ENCODE measurements around the gene RASSF8. TPM values are rescaled to one million over a fixed set of nuclear protein-coding genes. Genes with fewer than 3 reads are reported as not detected.
A peak's percentile ranks its signal among the peaks of the same experiment; 100 is the strongest.

The RASSF8 gene
- total RNA-seq, 1 donor from 2014 or later = 39.5 TPM

- peaks cover 16% of the 10 kb centered on the region for H3K4me1 ChIP-seq (ENCODE audit: insufficient read depth, low read length)
- peaks cover 41% of the 10 kb centered on the region for H4K20me1 ChIP-seq (ENCODE audit: insufficient read depth, low read length)
- H3K4me2 ChIP-seq (ENCODE audit: low read length) = no peak overlapping the region
- no peak overlapping the region for H3K27ac Mint-ChIP-seq (ENCODE audit: unreplicated experiment)
- peaks cover 6% of the 10 kb centered on the region for H3K4me1 Mint-ChIP-seq (ENCODE audit: low read depth, unreplicated experiment)
- no peak overlapping the region for H3K4me3 ChIP-seq (ENCODE audit: insufficient read depth, low read depth, low read length)
- DNase-seq (ENCODE audit: low read depth) (no peak), FAIRE-seq (no peak)
- H3K27me3 ChIP-seq (ENCODE audit: insufficient read depth, low read length) = no peaks in the 10 kb centered on the region
- H3K9ac ChIP-seq (ENCODE audit: low read length) = no peak overlapping the region
- no peak overlapping the region for H2AFZ ChIP-seq (ENCODE audit: low read depth, low read length)
- TF ChIP-seq EZH2 (IDR thresholded peaks at IDR 0.05; ENCODE audit: insufficient read depth, low read length) (no peak), CTCF (IDR thresholded peaks at IDR 0.05; ENCODE audit: insufficient read depth, low read depth, low read length) (no peak)
- H3K27me3 Mint-ChIP-seq (ENCODE audit: low read depth, unreplicated experiment) = no peaks in the 10 kb centered on the region
- no peaks in the 10 kb centered on the region for H3K36me3 ChIP-seq (ENCODE audit: insufficient read depth, low read length)
- H3K9me3 Mint-ChIP-seq (ENCODE audit: unreplicated experiment) = no peaks in the 10 kb centered on the region
- H3K9me3 ChIP-seq (ENCODE audit: insufficient read depth, low read depth, low read length) = no peaks in the 10 kb centered on the region
- no peaks in the 10 kb centered on the region for H3K36me3 Mint-ChIP-seq (ENCODE audit: low read depth, unreplicated experiment)
- H3K79me2 ChIP-seq (ENCODE audit: insufficient read depth, low read length) = peaks cover 100% of the 10 kb centered on the region
- no peak overlapping the region for H3K27ac ChIP-seq (ENCODE audit: low read depth, low read length)
- H3K4me3 Mint-ChIP-seq (ENCODE audit: unreplicated experiment) = no peak overlapping the region
These were observed 20.6 kb downstream of the RASSF8 start for GRCh38 chr12:25979059-25979458.

GRCh38 chr12:25979563-25979962, 21.1 kb downstream of the RASSF8 start:
- Mint-ChIP-seq H3K9me3 (ENCODE audit: unreplicated experiment) (no peaks in the 10 kb centered on the region), H3K4me1 (ENCODE audit: low read depth, unreplicated experiment) (peaks cover 6% of the 10 kb centered on the region), H3K27me3 (ENCODE audit: low read depth, unreplicated experiment) (no peaks in the 10 kb centered on the region), H3K36me3 (ENCODE audit: low read depth, unreplicated experiment) (no peaks in the 10 kb centered on the region), H3K27ac (ENCODE audit: unreplicated experiment) (no peak overlapping the region), H3K4me3 (ENCODE audit: unreplicated experiment) (no peak overlapping the region)
- Histone ChIP-seq H3K4me2 (ENCODE audit: low read length) (peak overlapping the region; percentile 23), H3K9ac (ENCODE audit: low read length) (no peak overlapping the region), H3K4me1 (ENCODE audit: insufficient read depth, low read length) (peaks cover 16% of the 10 kb centered on the region), H3K79me2 (ENCODE audit: insufficient read depth, low read length) (peaks cover 100% of the 10 kb centered on the region), H3K27me3 (ENCODE audit: insufficient read depth, low read length) (no peaks in the 10 kb centered on the region), H2AFZ (ENCODE audit: low read depth, low read length) (no peak overlapping the region), H4K20me1 (ENCODE audit: insufficient read depth, low read length) (peaks cover 41% of the 10 kb centered on the region), H3K36me3 (ENCODE audit: insufficient read depth, low read length) (no peaks in the 10 kb centered on the region), H3K27ac (ENCODE audit: low read depth, low read length) (no peak overlapping the region), H3K9me3 (ENCODE audit: insufficient read depth, low read depth, low read length) (no peaks in the 10 kb centered on the region), H3K4me3 (ENCODE audit: insufficient read depth, low read depth, low read length) (no peak overlapping the region)
- FAIRE-seq (peak; percentile 9), DNase-seq (ENCODE audit: low read depth) (no peak)
- TF ChIP-seq CTCF (IDR thresholded peaks at IDR 0.05; ENCODE audit: insufficient read depth, low read depth, low read length) = no peak
- TF ChIP-seq EZH2 (IDR thresholded peaks at IDR 0.05; ENCODE audit: insufficient read depth, low read length) = no peak

- TF ChIP-seq CTCF (IDR thresholded peaks at IDR 0.05; ENCODE audit: insufficient read depth, low read depth, low read length) (no peak), EZH2 (IDR thresholded peaks at IDR 0.05; ENCODE audit: insufficient read depth, low read length) (no peak)
- Histone ChIP-seq H3K9me3 (ENCODE audit: insufficient read depth, low read depth, low read length) (no peaks in the 10 kb centered on the region), H3K4me3 (ENCODE audit: insufficient read depth, low read depth, low read length) (no peak overlapping the region), H3K4me2 (ENCODE audit: low read length) (peak overlapping the region; percentile 23), H3K36me3 (ENCODE audit: insufficient read depth, low read length) (no peaks in the 10 kb centered on the region), H3K9ac (ENCODE audit: low read length) (no peak overlapping the region), H3K79me2 (ENCODE audit: insufficient read depth, low read length) (peaks cover 100% of the 10 kb centered on the region), H3K27ac (ENCODE audit: low read depth, low read length) (no peak overlapping the region), H2AFZ (ENCODE audit: low read depth, low read length) (no peak overlapping the region), H3K27me3 (ENCODE audit: insufficient read depth, low read length) (no peaks in the 10 kb centered on the region), H4K20me1 (ENCODE audit: insufficient read depth, low read length) (peaks cover 38% of the 10 kb centered on the region), H3K4me1 (ENCODE audit: insufficient read depth, low read length) (peaks cover 16% of the 10 kb centered on the region)
- peaks cover 8% of the 10 kb centered on the region for H3K4me1 Mint-ChIP-seq (ENCODE audit: low read depth, unreplicated experiment)
- FAIRE-seq (no peak), DNase-seq (ENCODE audit: low read depth) (no peak)
- no peak overlapping the region for H3K27ac Mint-ChIP-seq (ENCODE audit: unreplicated experiment)
- H3K36me3 Mint-ChIP-seq (ENCODE audit: low read depth, unreplicated experiment) = no peaks in the 10 kb centered on the region
- no peaks in the 10 kb centered on the region for H3K9me3 Mint-ChIP-seq (ENCODE audit: unreplicated experiment)
- no peaks in the 10 kb centered on the region for H3K27me3 Mint-ChIP-seq (ENCODE audit: low read depth, unreplicated experiment)
- no peak overlapping the region for H3K4me3 Mint-ChIP-seq (ENCODE audit: unreplicated experiment)
These were observed 21.6 kb downstream of the RASSF8 start for GRCh38 chr12:25980035-25980434.
